Stimulated activated naive CD8-positive, alpha-beta T cell treated with anti-CD3 and anti-CD28 coated beads, Interleukin-15, Interleukin-2, amounts not matched to agents 100 ng/mL and 50 ng/mL, for 24 hours (primary cell): Measurements from ENCODE around the gene STARD10.
"Not testable (repeated sequence)": the region's sequence is repeated elsewhere in the genome, so short reads cannot be mapped to it uniquely, and the experiment has no call there.

Experiments used
- H3K27ac Mint-ChIP-seq: one replicate; pipeline ENCODE4 v1.8.0; 2021; ENCODE audit warnings: mild to moderate bottlenecking, mixed read lengths
- H3K27me3 Mint-ChIP-seq: one replicate; pipeline ENCODE4 v1.8.0; 2021; ENCODE audit warnings: mixed read lengths
- H3K36me3 Mint-ChIP-seq: one replicate; pipeline ENCODE4 v1.8.0; 2021; ENCODE audit warnings: low read depth, mixed read lengths
- H3K4me1 Mint-ChIP-seq: one replicate; pipeline ENCODE4 v1.8.0; 2021; ENCODE audit warnings: low read depth, mixed read lengths
- H3K4me3 Mint-ChIP-seq: one replicate; pipeline ENCODE4 v1.8.0; 2021; ENCODE audit warnings: mild to moderate bottlenecking, mixed read lengths
- H3K9me3 Mint-ChIP-seq: one replicate; pipeline ENCODE4 v1.8.0; 2021; ENCODE audit warnings: mixed read lengths

STARD10 gene

GRCh38 chr11:72818971-72819370, 25.1 kb upstream of the STARD10 start:
- H3K27ac Mint-ChIP-seq = no peak overlapping the region
- peaks cover 37% of the 10 kb centered on the region for H3K4me1 Mint-ChIP-seq
- H3K27me3 Mint-ChIP-seq = no peaks in the 10 kb centered on the region
- no peak overlapping the region for H3K4me3 Mint-ChIP-seq
- H3K9me3 Mint-ChIP-seq = no peaks in the 10 kb centered on the region
- peaks cover 28% of the 10 kb centered on the region for H3K36me3 Mint-ChIP-seq

DNA sequence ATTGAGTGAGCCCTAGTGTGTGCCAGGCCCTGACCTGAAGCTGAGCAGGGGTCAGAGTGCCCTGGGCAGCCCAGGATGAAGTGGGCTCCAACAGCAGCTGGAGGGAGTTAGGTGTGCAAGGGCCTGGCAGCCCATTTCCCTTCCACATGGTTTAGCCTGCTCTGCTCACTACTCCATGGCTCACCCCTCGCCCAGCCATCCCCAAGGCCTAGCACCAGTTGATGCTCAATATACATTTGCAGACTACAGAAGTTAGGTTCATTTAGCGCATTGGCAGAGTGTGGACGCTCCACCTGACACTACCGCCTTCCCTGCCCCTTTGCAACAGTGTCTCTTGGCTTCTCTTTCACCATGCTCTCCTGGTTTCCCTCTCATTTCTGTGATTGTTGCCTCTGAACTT, 24.1 kb upstream of the STARD10 start:
- no peak overlapping the region for H3K27ac Mint-ChIP-seq
- H3K27me3 Mint-ChIP-seq = no peaks in the 10 kb centered on the region
- peaks cover 32% of the 10 kb centered on the region for H3K36me3 Mint-ChIP-seq
- H3K4me1 Mint-ChIP-seq = peaks cover 31% of the 10 kb centered on the region
- no peak overlapping the region for H3K4me3 Mint-ChIP-seq
- no peaks in the 10 kb centered on the region for H3K9me3 Mint-ChIP-seq

DNA sequence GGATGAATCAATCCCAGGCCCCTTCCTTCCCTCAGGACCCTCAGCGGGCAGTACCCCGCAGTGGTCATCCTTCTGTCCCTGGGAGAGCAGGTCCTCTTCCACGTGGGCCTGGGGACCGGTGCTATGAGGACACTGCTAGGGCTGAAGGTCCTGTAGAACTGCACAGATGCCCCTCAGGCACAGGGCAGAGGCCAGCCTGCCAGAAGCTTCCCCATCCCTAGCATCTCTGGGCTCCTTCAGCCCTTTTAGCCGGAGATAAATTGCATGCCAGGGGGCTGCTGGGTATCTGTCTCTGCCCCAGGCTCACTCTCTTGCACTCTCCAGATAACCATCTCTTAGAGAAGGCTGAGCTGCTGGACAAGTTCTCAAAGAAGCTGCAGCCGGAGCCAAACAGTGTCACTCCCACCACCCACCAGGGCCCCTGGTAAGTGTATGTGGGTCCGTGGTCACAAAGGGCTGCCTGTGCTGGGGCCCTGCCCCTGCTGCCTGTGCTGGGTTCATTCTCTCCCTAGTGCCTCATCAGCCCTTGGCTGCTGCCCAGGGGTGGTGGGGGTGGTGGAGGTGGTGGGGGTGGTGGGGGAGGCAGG, 22.6 kb upstream of the STARD10 start:
- peaks cover 44% of the 10 kb centered on the region for H3K36me3 Mint-ChIP-seq

GRCh38 chr11:72815110-72815618, 21.3 kb upstream of the STARD10 start:
- Mint-ChIP-seq H3K4me3 (peak overlapping the region; percentile 97), H3K4me1 (peaks cover 39% of the 10 kb centered on the region), H3K27me3 (no peaks in the 10 kb centered on the region), H3K27ac (peak overlapping the region; percentile 94), H3K36me3 (peaks cover 47% of the 10 kb centered on the region), H3K9me3 (no peaks in the 10 kb centered on the region)

More for the DNA sequence above, 22.6 kb upstream of the STARD10 start:
- Mint-ChIP-seq H3K27ac (peak overlapping the region; percentile 94), H3K4me3 (peak overlapping the region; percentile 97), H3K27me3 (no peaks in the 10 kb centered on the region), H3K9me3 (no peaks in the 10 kb centered on the region), H3K4me1 (peaks cover 41% of the 10 kb centered on the region)

GRCh38 chr11:72814286-72815109, 20.7 kb upstream of the STARD10 start, which contains the start of gene ATG16L2:
Gene ATG16L2 (plus strand): TSS chr11:72814411. CDS start chr11:72814446, 35 bp downstream.
- no peaks in the 10 kb centered on the region for H3K9me3 Mint-ChIP-seq
- no peaks in the 10 kb centered on the region for H3K27me3 Mint-ChIP-seq
- peaks cover 45% of the 10 kb centered on the region for H3K36me3 Mint-ChIP-seq
- H3K27ac Mint-ChIP-seq = peak within 1 kb of the TSS; percentile 94
- peak within 1 kb of the TSS; percentile 97 for H3K4me3 Mint-ChIP-seq
- H3K4me1 Mint-ChIP-seq = peaks cover 37% of the 10 kb centered on the region

GRCh38 chr11:72813740-72814285, 20.0 kb upstream of the STARD10 start:
- Mint-ChIP-seq H3K4me1 (peaks cover 37% of the 10 kb centered on the region), H3K36me3 (peaks cover 45% of the 10 kb centered on the region), H3K27me3 (no peaks in the 10 kb centered on the region), H3K27ac (peak overlapping the region; percentile 90), H3K4me3 (peak overlapping the region; percentile 88), H3K9me3 (no peaks in the 10 kb centered on the region)

DNA sequence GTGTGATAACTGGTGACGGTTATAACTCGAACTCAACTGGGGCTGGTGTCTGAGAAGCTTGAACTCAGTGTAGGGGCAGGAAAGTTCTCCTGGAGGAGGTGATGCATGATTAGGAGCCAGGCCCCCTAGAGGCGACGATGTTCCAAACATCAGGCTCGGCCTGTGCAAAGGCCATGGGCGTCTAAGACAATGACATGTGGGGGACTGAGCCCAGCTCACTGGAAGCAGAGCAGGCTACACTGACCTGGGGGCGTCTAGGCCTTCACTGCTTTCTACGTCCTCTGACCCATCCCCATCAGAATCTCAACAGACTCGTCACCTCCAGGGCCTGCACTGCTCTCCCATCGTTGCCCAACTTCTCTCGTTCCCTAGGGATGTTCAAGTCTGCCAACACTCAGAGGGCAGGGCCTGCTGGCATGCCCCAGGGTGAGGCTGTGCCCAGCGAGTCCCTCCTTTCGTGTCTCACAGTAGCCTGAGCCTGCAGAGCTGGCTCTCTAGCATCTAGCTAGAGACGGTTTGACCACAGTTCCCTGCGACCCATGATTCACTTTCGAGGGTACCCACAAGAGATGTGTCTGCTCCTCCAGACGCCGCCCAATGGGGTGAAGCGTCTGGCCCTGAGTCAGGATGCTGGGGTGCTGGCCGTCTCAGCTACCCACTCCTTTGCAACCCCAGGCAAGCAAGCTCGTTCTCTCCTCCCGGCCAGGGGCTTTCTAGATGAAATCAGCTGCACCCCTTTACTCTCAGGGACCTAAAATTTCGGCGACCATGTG, 19.3 kb upstream of the STARD10 start:
- H3K9me3 Mint-ChIP-seq = no peaks in the 10 kb centered on the region
- peak overlapping the region; percentile 90 for H3K27ac Mint-ChIP-seq
- no peaks in the 10 kb centered on the region for H3K27me3 Mint-ChIP-seq
- peaks cover 43% of the 10 kb centered on the region for H3K4me1 Mint-ChIP-seq
- peaks cover 45% of the 10 kb centered on the region for H3K36me3 Mint-ChIP-seq
- peak overlapping the region; percentile 88 for H3K4me3 Mint-ChIP-seq

DNA sequence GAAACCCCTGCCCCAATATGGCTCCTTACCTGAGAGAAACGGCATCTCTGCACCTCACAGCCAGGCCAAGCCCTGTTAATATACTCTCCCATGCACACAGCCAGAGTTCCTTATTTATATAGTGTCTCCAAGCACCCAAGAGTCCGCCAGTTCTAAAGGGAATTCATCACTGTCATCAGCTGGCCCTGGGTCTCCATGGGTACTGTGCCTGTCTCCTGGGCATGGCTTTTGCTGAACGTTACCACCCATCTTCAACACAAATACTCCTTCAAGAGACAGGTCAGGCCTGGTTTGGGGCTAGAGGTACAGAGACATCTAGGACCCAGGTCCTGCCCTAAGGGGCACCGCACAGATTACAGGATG, 18.7 kb upstream of the STARD10 start:
- Mint-ChIP-seq H3K4me1 (peaks cover 42% of the 10 kb centered on the region), H3K9me3 (no peaks in the 10 kb centered on the region), H3K27me3 (no peaks in the 10 kb centered on the region), H3K27ac (peak overlapping the region; percentile 90), H3K36me3 (peaks cover 42% of the 10 kb centered on the region), H3K4me3 (peak overlapping the region; percentile 88)

DNA sequence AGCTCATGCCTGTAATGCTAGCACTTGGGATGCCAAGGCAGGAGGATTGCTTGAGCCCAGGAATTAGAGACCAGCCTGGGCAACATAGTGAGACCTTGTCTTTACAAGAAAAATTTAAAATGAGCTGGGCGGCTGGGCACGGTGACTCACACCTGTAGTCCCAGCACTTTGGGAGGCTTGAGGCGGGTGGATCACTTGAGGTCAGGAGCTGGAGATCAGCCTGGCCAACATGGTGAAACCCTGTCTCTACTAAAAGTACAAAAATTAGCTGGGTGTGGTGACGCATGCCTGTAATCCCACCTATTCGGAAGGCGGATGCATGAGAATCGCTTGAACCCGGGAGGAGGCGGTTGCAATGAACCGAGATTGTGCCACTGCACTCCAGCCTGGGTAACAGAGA, 17.8 kb upstream of the STARD10 start:
- peak overlapping the region; percentile 43 for H3K27ac Mint-ChIP-seq
- not testable (repeated sequence) for H3K27me3 Mint-ChIP-seq, H3K9me3 Mint-ChIP-seq
- H3K4me3 Mint-ChIP-seq = peak overlapping the region; percentile 78
- peaks cover 39% of the 10 kb centered on the region for H3K36me3 Mint-ChIP-seq
- peaks cover 39% of the 10 kb centered on the region for H3K4me1 Mint-ChIP-seq

- Mint-ChIP-seq H3K36me3 (peaks cover 44% of the 10 kb centered on the region), H3K4me3 (no peak overlapping the region), H3K27me3 (no peaks in the 10 kb centered on the region)
Measured at GRCh38 chr11:72808331-72808798, 14.5 kb upstream of the STARD10 start.

GRCh38 chr11:72807792-72808191, 13.9 kb upstream of the STARD10 start:
- Mint-ChIP-seq H3K4me1 (peaks cover 28% of the 10 kb centered on the region), H3K4me3 (no peak overlapping the region), H3K27ac (no peak overlapping the region), H3K36me3 (peaks cover 40% of the 10 kb centered on the region), H3K9me3 (no peaks in the 10 kb centered on the region), H3K27me3 (no peaks in the 10 kb centered on the region)

More at GRCh38 chr11:72808331-72808798, 14.5 kb upstream of the STARD10 start:
- no peak overlapping the region for H3K27ac Mint-ChIP-seq
- no peaks in the 10 kb centered on the region for H3K9me3 Mint-ChIP-seq
- H3K4me1 Mint-ChIP-seq = peaks cover 30% of the 10 kb centered on the region

DNA sequence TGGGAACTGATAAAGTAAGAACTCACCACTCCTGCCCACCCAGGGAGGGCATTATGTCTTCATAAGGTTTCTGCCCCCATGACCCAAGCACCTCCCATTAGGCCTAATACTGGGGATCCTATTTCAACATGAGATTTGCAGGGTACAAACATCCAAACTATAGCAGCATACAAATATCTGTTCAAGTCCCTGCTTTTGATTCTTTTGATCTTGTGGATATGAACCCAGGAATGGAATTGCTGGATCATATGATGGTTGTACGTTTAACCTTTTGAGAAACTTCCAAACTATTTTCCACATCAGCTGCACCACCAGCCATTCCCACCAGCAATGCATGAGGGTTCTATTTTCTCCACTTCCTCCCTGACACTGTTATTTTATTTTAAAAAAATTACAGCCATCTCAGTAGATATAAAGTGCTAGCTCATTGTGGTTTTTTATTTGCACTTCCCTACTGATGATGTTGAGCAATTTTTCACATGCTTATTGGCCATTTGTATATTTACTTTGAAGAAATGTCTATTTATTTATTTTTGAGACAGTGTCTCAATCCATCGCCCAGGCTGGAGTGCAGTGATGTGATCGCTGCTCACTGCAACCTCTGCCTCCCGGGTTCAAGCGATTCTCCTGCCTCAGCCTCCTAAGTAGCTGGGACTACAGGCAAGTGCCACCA, 13.3 kb upstream of the STARD10 start:
- Mint-ChIP-seq H3K4me3 (no peak overlapping the region), H3K4me1 (peaks cover 23% of the 10 kb centered on the region), H3K9me3 (no peaks in the 10 kb centered on the region), H3K27ac (no peak overlapping the region), H3K27me3 (no peaks in the 10 kb centered on the region), H3K36me3 (peaks cover 37% of the 10 kb centered on the region)

DNA sequence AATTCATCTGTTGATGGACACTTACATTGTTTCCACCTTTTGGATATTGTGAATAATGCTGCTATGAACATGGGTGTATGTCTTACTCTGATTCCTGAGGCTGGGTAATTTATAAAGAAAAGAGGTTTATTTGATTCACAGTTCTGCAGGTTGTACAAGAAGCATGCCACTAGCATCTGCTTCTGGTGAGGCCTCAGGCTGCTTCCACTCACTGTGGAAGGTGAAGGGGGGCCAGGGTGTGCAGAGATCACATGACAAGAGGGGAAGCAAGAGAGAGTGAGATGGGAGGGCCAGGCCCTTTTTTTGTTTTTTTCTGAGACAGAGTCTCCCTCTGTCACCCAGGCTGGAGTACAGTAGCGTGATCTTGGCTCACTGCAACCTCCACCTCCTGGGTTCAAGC, 12.5 kb upstream of the STARD10 start:
- Mint-ChIP-seq H3K4me1 (peaks cover 16% of the 10 kb centered on the region), H3K36me3 (peaks cover 32% of the 10 kb centered on the region)
- not testable (repeated sequence) for H3K27ac Mint-ChIP-seq, H3K27me3 Mint-ChIP-seq, H3K4me3 Mint-ChIP-seq, H3K9me3 Mint-ChIP-seq

- H3K27ac Mint-ChIP-seq = no peak overlapping the region
- peaks cover 9% of the 10 kb centered on the region for H3K4me1 Mint-ChIP-seq
- no peaks in the 10 kb centered on the region for H3K9me3 Mint-ChIP-seq
- H3K27me3 Mint-ChIP-seq = no peaks in the 10 kb centered on the region
- peaks cover 24% of the 10 kb centered on the region for H3K36me3 Mint-ChIP-seq
- H3K4me3 Mint-ChIP-seq = no peak overlapping the region
Measured at GRCh38 chr11:72805216-72805615, 11.4 kb upstream of the STARD10 start.
